ENCODE measurements around the gene HSD11B1. TPM values are rescaled to one million over a fixed set of nuclear protein-coding genes. Genes with fewer than 3 reads are reported as not detected.

The HSD11B1 gene
- polyA plus RNA-seq, 1 donor (not counting 4 experiments of a cell fraction or from before 2014, with no cell fraction given) = 2.7 TPM

GRCh38 chr1:209678981-209679539 lies 25.6 kb upstream of the HSD11B1 start:
- Histone ChIP-seq H3K9me1 (ENCODE audit: control insufficient read depth, extremely low read depth, insufficient read depth, low read length) (no peaks in the 10 kb centered on the region), H3K27ac (ENCODE audit: control insufficient read depth, insufficient read depth, low read length) (no peak overlapping the region), H3K27me3 (ENCODE audit: control insufficient read depth, extremely low read depth, insufficient read depth, low read length) (peaks cover 5% of the 10 kb centered on the region), H3K9ac (ENCODE audit: control insufficient read depth, extremely low read depth, insufficient read depth, low read length) (no peak overlapping the region), H3K4me1 (ENCODE audit: control insufficient read depth, extremely low read depth, insufficient read depth, low read length) (peaks cover 10% of the 10 kb centered on the region), H3K36me3 (ENCODE audit: control insufficient read depth in 2 of 2, extremely low read depth in 1 of 2, insufficient read depth in 2 of 2, low read length in 2 of 2) (no peaks in the 10 kb centered on the region), H3K4me3 (ENCODE audit: control insufficient read depth in 2 of 3, extremely low read depth in 1 of 3, insufficient read depth in 2 of 3, low read depth in 1 of 3, low read length in 3 of 3) (no peak overlapping the region), H3K4me2 (ENCODE audit: control insufficient read depth, extremely low read depth, insufficient read depth, low read depth, low read length) (no peak overlapping the region), H2AFZ (ENCODE audit: control insufficient read depth, low read length) (no peak overlapping the region), H3K79me2 (ENCODE audit: control insufficient read depth, insufficient read depth, low read length) (no peaks in the 10 kb centered on the region), H3K9me3 (ENCODE audit: control insufficient read depth, low read depth, low read length) (no peaks in the 10 kb centered on the region), H4K20me1 (ENCODE audit: control insufficient read depth, extremely low read depth, insufficient read depth, low read length) (no peaks in the 10 kb centered on the region)
- TF ChIP-seq EZH2 (IDR thresholded peaks at IDR 0.05; ENCODE audit: low read length) = no peak
- TF ChIP-seq CTCF (optimal IDR thresholded peaks at IDR 0.05 in 1 of 3, IDR thresholded peaks at IDR 0.05 in 1 of 3, conservative IDR thresholded peaks at IDR 0.05 in 1 of 3; ENCODE audit: extremely low read depth in 1 of 3, insufficient read depth in 2 of 3, low read length in 3 of 3) = no peak
- FAIRE-seq = no peak
- DNase-seq (ENCODE audit: low read depth, low spot score) = no peak
- dilution Hi-C loops (cut with MboI; ENCODE audit: extremely low pct_ligation_motif_present, low sequenced_read_pairs) = no loop called here

- H3K9me3 ChIP-seq (ENCODE audit: control insufficient read depth, low read depth, low read length) = no peaks in the 10 kb centered on the region
- H3K9me1 ChIP-seq (ENCODE audit: control insufficient read depth, extremely low read depth, insufficient read depth, low read length) = no peaks in the 10 kb centered on the region
- peaks cover 15% of the 10 kb centered on the region for H3K4me1 ChIP-seq (ENCODE audit: control insufficient read depth, extremely low read depth, insufficient read depth, low read length)
- DNase-seq (ENCODE audit: low read depth, low spot score) (no peak), FAIRE-seq (no peak)
- no peak overlapping the region for H2AFZ ChIP-seq (ENCODE audit: control insufficient read depth, low read length)
- no peak overlapping the region for H3K4me3 ChIP-seq (ENCODE audit: control insufficient read depth in 2 of 3, extremely low read depth in 1 of 3, insufficient read depth in 2 of 3, low read depth in 1 of 3, low read length in 3 of 3)
- no peaks in the 10 kb centered on the region for H3K79me2 ChIP-seq (ENCODE audit: control insufficient read depth, insufficient read depth, low read length)
- H3K27me3 ChIP-seq (ENCODE audit: control insufficient read depth, extremely low read depth, insufficient read depth, low read length) = no peaks in the 10 kb centered on the region
- no peaks in the 10 kb centered on the region for H3K36me3 ChIP-seq (ENCODE audit: control insufficient read depth in 2 of 2, extremely low read depth in 1 of 2, insufficient read depth in 2 of 2, low read length in 2 of 2)
- TF ChIP-seq EZH2 (IDR thresholded peaks at IDR 0.05; ENCODE audit: low read length) = no peak
- no peak for TF ChIP-seq CTCF (optimal IDR thresholded peaks at IDR 0.05 in 1 of 3, IDR thresholded peaks at IDR 0.05 in 1 of 3, conservative IDR thresholded peaks at IDR 0.05 in 1 of 3; ENCODE audit: extremely low read depth in 1 of 3, insufficient read depth in 2 of 3, low read length in 3 of 3)
- no peaks in the 10 kb centered on the region for H4K20me1 ChIP-seq (ENCODE audit: control insufficient read depth, extremely low read depth, insufficient read depth, low read length)
- H3K27ac ChIP-seq (ENCODE audit: control insufficient read depth, insufficient read depth, low read length) = no peak overlapping the region
- dilution Hi-C loops (cut with MboI; ENCODE audit: extremely low pct_ligation_motif_present, low sequenced_read_pairs) = no loop called here
- H3K4me2 ChIP-seq (ENCODE audit: control insufficient read depth, extremely low read depth, insufficient read depth, low read depth, low read length) = no peak overlapping the region
- H3K9ac ChIP-seq (ENCODE audit: control insufficient read depth, extremely low read depth, insufficient read depth, low read length) = no peak overlapping the region
These were observed 18.8 kb upstream of the HSD11B1 start for GRCh38 chr1:209685821-209686220.
